Bronchial epithelial cell (primary cell): Measurements from ENCODE around the gene AMPH. TPM values are rescaled to one million over a fixed set of nuclear protein-coding genes. Genes with fewer than 3 reads are reported as not detected.
A peak's percentile ranks its signal among the peaks of the same experiment; 100 is the strongest.
"Not testable (repeated sequence)": the region's sequence is repeated elsewhere in the genome, so short reads cannot be mapped to it uniquely, and the experiment has no call there.

Experiments
- DNase-seq: peaks from one replicate; pipeline ENCODE4 v3.0.0-alpha.2; 2010; ENCODE audit warnings: low read depth
- FAIRE-seq: peaks from 2 replicates; lab custom pipeline; 2011; peaks lifted over from hg19 to GRCh38; lab: Jason Lieb, UNC
- H3K27me3 ChIP-seq: 2 replicates; pipeline ENCODE4 v1.5.1; 2011; ENCODE audit warnings: low read length; ENCODE audit not compliant: control insufficient read depth, insufficient read depth
- H3K36me3 ChIP-seq: 2 replicates; pipeline ENCODE4 v1.5.1; 2011; ENCODE audit warnings: low read length; ENCODE audit not compliant: control insufficient read depth, insufficient read depth
- H3K4me3 ChIP-seq: 2 replicates; pipeline ENCODE4 v1.5.1; 2011; ENCODE audit warnings: mild to moderate bottlenecking, low read depth, low read length, control low read depth
- CTCF ChIP-seq: IDR thresholded peaks from 2 replicates; pipeline ENCODE4 v1.5.1; 2011; ENCODE audit warnings: mild to moderate bottlenecking, moderate library complexity, low read length, control low read depth, inconsistent platforms; ENCODE audit not compliant: insufficient read depth, severe bottlenecking
- total RNA-seq: library from RNA; depleted of rRNA; stranded (reverse); fragments of >200 nt; gene quantifications from 2 replicates; pipeline ENCODE4 v1.2.1, GENCODE V29; 2014

AMPH gene
- total RNA-seq, 1 donor from 2014 or later, result not detected

GRCh38 chr7:38363379-38363778, 267.8 kb downstream of the AMPH start:
- not testable (repeated sequence) for DNase-seq, H3K27me3 ChIP-seq, H3K4me3 ChIP-seq, H3K36me3 ChIP-seq, FAIRE-seq
- peak; percentile 65 for TF ChIP-seq CTCF

GRCh38 chr7:38362611-38363237, 268.4 kb downstream of the AMPH start:
- not testable (repeated sequence) for DNase-seq, FAIRE-seq

GRCh38 chr7:38360776-38361175, 270.4 kb downstream of the AMPH start:
- H3K36me3 ChIP-seq, result no peaks in the 10 kb centered on the region
- no peak for TF ChIP-seq CTCF
- no peak for DNase-seq
- H3K27me3 ChIP-seq, result no peaks in the 10 kb centered on the region
- no peak for FAIRE-seq
- no peak overlapping the region for H3K4me3 ChIP-seq

More at GRCh38 chr7:38362611-38363237, 268.4 kb downstream of the AMPH start:
- not testable (repeated sequence) for H3K27me3 ChIP-seq, H3K4me3 ChIP-seq, H3K36me3 ChIP-seq

DNA sequence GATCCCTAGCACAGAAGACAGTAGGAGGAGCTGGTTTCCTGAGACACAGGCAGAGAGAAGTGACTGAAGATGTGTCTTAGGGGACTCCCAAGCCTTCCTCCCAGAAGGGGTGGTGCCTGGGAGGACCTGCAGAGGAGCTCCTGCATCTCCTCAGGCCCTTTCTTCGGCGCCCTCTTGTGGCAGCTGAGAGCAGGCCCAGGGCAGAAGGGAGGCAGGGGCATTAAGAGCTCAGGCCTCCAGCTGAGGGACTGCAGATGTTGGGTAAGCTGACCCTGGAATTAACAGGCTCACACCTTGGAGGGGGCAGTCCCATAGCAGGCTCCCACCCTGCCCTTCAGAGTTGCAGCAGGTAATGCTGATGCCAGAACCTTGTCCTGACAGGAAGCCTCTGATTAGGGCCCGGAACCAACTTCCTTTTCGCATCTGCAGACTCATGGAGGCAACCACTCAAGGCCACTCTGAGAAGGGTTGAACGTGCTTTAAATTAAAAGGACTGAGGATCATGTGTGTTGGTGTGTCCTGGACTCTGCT, 272.0 kb downstream of the AMPH start:
- DNase-seq, FAIRE-seq, H3K36me3 ChIP-seq, H3K27me3 ChIP-seq, H3K4me3 ChIP-seq: not testable (repeated sequence)
- peak; percentile 47 for TF ChIP-seq CTCF

DNA sequence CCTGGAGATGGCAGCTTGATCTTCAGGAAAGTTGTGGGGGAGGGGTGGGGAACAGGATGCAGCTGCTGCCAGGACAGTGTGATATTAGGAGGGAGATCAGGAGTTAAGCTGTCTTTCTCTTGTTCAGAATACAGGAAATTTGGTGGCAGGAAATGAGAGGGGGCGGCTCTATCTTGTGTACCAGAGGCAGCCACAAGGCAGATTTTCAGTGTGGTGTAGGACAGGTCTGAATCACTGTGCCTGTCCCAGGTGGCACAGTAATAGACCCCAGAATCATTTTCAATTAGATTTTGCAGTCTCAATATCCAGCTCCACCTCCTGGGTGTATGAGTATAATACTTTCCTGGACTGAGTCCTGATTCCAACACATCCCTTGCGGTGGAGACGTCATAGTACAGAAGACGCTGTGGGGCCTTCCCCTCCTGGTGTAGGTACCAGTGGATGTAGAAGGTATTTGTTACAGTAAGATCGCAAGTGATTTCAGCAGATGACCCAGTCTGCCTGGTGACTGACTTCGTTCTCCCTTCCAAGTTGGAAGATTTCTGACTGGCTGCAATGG, 272.8 kb downstream of the AMPH start:
- not testable (repeated sequence) for H3K4me3 ChIP-seq, FAIRE-seq, DNase-seq, H3K36me3 ChIP-seq, H3K27me3 ChIP-seq

DNA sequence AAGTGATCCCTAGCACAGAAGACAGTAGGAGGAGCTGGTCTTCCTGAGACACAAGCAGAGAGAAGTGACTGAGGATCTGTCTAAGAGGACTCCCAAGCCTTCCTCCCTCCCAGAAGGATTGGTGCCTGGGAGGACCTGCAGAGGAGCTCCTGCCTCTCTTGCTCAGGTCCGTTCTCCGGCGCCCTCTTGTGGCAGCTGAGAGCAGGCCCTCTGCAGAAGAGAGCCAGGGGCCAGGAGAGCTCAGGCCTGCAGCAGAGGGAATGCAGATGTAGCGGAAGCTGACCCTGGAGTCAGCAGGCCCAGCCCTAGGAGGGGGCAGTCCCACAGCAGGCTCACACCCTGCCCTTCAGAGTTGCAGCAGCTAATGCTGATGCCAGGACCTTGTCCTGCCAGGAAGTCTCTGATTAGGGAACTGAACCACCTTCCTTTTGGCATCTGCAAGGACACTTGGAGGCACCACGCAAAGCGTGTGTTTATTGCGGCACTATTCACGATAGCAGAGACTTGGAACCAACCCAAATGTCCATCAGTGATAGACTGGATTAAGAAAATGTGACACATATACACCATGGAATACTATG, 276.8 kb downstream of the AMPH start:
- FAIRE-seq, H3K27me3 ChIP-seq, DNase-seq, H3K4me3 ChIP-seq, H3K36me3 ChIP-seq: not testable (repeated sequence)
- TF ChIP-seq CTCF, result peak; percentile 63

DNA sequence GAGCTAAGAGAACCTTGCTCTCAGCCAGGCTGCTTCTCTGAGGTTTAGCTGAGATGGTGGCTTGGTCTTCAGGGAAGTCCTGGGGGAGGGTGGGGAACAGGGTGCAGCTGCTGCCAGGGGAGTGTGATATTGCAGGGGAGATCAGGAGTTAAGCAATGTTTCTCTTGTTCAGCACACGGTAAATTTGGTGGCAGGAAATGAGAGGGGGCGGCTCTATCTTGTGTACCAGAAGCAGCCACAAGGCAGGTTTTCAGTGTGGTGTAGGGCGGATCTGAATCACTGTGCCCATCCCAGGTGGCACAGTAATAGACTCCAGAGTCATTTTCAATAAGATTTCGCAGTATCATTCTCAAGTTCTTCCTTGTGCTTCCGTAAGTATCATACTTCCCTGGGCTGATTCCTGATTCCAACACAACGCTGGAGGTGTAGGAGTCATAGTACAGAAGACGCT, 277.7 kb downstream of the AMPH start:
- not testable (repeated sequence) for H3K4me3 ChIP-seq, H3K36me3 ChIP-seq, FAIRE-seq, H3K27me3 ChIP-seq, DNase-seq
